Adrenal gland (tissue), 5 donors: Measurements from ENCODE around the gene RPS4Y1.

ENCODE experiments used
- POLR2A ChIP-seq, 2 donors: fragments of 450-650 bp; IDR thresholded peaks; one replicate each; pipeline ENCODE4 v1.6.1; 2017; ENCODE audit warnings: antibody characterized with exemption in 2 of 2, mild to moderate bottlenecking in 2 of 2, moderate library complexity in 1 of 2
- TF ChIP-seq, protein P1 (sequence below), 6 experiments: fragments of 450-650 bp in 4 of 6; fragments of 200-600 bp in 2 of 6; sonication (generic) in 1 of 6; IDR thresholded peaks; 1 replicate in 5 of 6; 2 replicates in 1 of 6; pipeline versions ENCODE4 v1.5.1 to v1.8.0; 2016 to 2021; ENCODE audit warnings: antibody characterized with exemption in 6 of 6, mild to moderate bottlenecking in 2 of 6, moderate library complexity in 1 of 6
- donor health status: DM: no; HTN: no; CAD: no.

- TF ChIP-seq, protein P1, sequence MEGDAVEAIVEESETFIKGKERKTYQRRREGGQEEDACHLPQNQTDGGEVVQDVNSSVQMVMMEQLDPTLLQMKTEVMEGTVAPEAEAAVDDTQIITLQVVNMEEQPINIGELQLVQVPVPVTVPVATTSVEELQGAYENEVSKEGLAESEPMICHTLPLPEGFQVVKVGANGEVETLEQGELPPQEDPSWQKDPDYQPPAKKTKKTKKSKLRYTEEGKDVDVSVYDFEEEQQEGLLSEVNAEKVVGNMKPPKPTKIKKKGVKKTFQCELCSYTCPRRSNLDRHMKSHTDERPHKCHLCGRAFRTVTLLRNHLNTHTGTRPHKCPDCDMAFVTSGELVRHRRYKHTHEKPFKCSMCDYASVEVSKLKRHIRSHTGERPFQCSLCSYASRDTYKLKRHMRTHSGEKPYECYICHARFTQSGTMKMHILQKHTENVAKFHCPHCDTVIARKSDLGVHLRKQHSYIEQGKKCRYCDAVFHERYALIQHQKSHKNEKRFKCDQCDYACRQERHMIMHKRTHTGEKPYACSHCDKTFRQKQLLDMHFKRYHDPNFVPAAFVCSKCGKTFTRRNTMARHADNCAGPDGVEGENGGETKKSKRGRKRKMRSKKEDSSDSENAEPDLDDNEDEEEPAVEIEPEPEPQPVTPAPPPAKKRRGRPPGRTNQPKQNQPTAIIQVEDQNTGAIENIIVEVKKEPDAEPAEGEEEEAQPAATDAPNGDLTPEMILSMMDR (IDR thresholded peaks at IDR 0.05) = no peak
- TF ChIP-seq POLR2A (IDR thresholded peaks at IDR 0.05) = no peak
These were observed 4.3 kb upstream of the RPS4Y1 start for GRCh38 chrY:2837078-2837477.
